Inferior parietal cortex (tissue), 1 donor: Measurements from ENCODE around the gene RGS9BP.
"Not testable (repeated sequence)": the region's sequence is repeated elsewhere in the genome, so short reads cannot be mapped to it uniquely, and the experiment has no call there.

Experiments used
- DNase-seq: peaks from one replicate; pipeline ENCODE4 v3.0.0-alpha.2; 2016; ENCODE audit errors: extremely low spot score

The RGS9BP gene

DNA sequence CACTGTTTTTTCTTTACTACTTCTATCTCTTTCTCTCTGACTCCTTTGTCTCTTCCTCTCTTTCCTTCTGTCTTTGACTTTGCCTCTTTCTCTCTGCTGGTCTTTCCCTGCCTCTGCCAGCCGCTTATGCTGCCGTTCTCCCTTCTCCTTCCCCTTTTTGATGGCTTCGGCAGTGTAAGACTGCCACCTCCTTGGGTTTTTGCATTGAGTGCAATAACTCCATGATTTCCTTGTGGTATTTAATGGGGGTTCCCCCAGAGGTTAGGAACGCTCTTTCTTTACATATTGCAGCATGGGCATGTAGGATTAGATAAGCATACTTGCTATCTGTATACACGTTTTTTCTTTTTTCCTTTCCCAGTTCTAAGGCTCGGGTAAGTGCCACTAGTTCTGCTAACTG lies 19.9 kb downstream of the RGS9BP start:
- DNase-seq: not testable (repeated sequence)

DNA sequence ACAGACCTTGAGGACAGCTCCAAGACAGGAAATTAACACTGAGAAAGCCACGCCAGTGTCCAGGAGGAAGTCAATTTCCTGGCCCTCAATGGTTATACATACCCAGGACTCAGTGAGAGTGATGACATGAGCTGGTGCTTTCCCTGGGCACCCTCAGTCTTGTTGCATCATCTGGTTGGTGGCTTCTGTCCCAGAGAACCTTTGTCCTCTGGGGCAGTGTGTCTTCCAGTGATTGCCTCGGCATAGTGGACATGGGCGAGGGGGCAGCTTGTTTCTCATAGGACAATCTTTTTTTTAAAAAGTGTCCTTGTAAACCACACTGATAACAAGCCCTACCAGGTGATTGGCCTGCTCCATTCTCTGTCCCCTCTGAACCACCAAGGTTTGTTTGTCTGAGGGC lies 21.1 kb downstream of the RGS9BP start:
- not testable (repeated sequence) for DNase-seq

DNA sequence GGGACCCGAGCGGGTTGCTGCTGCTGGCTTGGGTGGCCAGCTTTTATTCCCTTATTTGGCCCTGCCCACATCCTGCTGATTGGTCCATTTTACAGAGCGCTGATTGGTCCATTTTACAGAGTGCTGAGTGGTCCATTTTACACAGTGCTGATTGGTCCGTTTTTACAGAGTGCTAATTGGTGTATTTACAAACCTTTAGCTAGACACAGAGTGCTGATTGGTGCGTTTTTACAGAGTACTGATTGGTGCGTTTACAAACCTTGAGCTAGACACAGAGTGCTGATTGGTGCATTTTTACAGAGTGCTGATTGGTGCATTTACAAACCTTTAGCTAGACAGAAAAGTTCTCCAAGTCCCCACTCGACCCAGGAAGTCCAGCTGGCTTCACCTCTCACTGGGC lies 24.5 kb downstream of the RGS9BP start:
- DNase-seq: not testable (repeated sequence)

GRCh38 chr19:32702010-32702409 lies 26.4 kb downstream of the RGS9BP start:
- no peak for DNase-seq

GRCh38 chr19:32704006-32704405 lies 28.4 kb downstream of the RGS9BP start:
- DNase-seq: not testable (repeated sequence)

DNA sequence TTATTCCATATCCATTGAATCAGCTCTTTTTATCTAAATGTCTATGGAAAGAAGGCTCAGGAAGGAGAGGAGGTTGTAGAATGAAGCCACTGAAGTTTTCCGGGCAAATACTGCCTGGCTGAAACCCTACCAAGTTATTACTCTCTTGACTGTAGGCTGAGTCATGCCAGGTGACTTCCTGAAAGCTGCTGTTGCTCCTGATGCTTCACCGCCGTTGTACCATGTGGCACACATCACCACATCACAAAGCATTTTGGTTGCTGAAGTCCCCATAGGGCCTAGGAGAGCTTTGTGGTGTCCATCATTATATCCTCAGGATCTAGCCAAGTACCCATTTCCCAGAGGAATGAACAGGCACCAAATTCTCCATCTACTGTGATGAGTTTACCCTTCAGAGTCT lies 32.8 kb downstream of the RGS9BP start:
- DNase-seq: no peak

DNA sequence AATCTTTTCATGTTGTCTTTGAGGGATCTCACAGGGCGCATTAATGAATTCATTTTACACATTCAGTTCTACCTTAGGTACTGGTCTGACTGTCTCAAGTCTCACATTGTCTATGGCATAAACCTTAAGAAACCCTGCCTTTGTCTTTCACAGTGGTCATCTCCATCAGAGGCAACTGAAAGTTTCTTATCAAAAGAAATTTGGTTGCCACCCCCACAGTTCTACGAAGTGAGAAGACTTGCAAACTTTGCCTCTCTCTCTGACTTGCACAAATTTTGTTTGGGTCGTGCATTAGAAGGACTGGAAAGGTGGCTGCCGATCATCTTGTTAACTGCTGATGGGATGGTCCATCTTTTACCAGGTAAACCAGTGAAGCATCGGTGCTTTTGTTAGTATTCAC lies 33.4 kb downstream of the RGS9BP start:
- DNase-seq: no peak

GRCh38 chr19:32711747-32712146 lies 36.1 kb downstream of the RGS9BP start:
- DNase-seq: no peak

GRCh38 chr19:32716203-32716602 lies 40.6 kb downstream of the RGS9BP start:
- DNase-seq: not testable (repeated sequence)

- DNase-seq: no peak
These were observed 41.8 kb downstream of the RGS9BP start for GRCh38 chr19:32717496-32717895.

DNA sequence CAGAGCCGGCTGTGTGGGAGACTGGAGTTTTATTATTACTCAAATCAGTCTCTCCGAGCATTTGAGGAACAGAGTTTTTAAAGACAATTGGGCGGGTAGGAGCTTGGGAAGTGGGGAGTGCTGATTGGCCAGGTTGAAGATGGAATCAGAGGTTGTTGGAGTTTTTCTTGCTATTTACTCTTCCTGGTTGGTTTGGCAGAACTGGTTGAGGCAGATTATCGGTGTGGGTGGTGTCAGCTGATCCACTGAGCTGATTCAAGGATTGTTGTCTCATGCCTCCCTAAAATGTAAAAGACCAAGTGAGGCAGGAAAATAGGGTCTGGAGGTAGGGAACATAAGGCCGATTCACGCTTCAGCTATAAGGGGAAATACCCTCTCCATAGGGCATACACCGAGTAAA lies 42.6 kb downstream of the RGS9BP start:
- DNase-seq: no peak

DNA sequence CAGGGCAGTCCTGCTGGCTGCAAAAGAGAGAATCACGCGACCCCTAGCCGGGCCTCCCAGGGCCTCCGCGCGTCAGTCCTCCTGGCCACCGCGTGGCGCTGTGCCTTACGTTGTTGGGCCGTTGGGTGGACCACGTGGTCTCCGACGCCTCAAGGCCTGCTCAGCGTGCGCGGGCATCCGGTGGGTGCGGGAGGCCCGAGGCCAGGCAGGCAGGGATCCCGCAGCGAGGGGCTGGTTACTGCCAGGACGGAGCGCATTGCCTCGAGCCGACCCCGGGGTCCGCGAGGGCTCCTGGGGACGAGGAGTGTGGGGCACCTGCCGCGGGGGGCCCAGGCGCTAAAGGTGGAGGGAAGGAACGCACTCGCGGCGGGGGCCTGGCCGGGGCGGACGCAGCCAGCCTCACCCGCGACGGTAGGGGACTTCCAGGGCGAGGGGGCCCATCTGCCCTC lies 44.0 kb downstream of the RGS9BP start, which contains the start of gene TDRD12:
Gene TDRD12 (plus strand): TSS at position 157 of the 449 bp plus-strand sequence. CDS start 306 bp downstream, outside the sequence.
- no peak for DNase-seq

DNA sequence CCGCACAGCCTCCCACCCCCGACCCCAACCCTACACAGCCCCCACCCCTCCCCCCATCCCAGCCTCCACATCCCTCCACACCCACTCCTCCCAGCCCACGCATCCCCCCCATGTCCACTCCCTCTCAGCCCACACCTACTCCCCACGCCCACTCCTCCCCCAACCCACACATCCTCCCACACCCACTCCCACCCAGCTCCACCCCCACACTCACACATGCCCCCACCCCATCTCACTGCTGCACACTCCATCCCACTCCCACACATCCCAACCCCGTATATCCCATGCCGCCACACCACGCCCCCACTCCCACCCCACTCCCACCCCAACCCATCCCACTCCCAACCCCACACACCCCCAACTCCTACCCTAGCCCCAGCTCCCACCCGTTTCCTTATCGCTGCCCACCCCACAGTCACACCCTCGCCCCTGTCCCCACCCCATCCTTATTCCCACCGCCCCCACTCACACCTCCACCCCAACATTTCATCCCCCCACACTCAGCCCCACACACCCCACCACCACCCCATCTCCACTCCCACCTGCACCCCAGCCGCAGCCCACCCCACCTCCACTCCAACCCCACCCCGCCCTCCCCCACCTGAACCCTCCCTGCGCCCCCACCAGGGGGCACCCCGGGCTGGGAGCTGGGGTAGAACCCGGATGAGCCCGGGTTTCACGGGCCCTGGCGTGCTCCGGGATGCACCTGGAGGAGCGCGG lies 44.7 kb downstream of the RGS9BP start:
- DNase-seq: no peak

DNA sequence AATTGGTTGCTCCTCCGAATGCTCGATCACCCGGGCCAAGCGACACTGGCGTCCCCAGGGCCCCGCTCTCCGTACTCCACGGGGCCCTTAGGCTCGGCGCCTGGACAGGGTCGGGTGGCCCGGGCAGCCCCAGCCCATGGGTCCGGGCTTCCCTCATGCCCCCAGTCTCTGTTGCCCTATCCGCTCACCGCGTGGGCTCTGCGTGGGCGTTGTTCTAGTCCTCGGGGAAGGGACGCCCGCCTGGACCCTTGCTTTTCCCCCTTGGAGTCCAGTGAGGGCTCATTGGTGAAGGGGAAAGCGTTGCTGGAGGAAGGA lies 45.2 kb downstream of the RGS9BP start:
- no peak for DNase-seq
